HG03103 (cell line): ENCODE results near the gene GORASP1.

Experiments used
- ATAC-seq: cut with Tn5 transposase; IDR thresholded peaks from one replicate; pipeline ENCODE4 v1.9.1; 2021; ENCODE audit warnings: low read depth; ENCODE audit not compliant: unreplicated experiment

GORASP1 gene

DNA sequence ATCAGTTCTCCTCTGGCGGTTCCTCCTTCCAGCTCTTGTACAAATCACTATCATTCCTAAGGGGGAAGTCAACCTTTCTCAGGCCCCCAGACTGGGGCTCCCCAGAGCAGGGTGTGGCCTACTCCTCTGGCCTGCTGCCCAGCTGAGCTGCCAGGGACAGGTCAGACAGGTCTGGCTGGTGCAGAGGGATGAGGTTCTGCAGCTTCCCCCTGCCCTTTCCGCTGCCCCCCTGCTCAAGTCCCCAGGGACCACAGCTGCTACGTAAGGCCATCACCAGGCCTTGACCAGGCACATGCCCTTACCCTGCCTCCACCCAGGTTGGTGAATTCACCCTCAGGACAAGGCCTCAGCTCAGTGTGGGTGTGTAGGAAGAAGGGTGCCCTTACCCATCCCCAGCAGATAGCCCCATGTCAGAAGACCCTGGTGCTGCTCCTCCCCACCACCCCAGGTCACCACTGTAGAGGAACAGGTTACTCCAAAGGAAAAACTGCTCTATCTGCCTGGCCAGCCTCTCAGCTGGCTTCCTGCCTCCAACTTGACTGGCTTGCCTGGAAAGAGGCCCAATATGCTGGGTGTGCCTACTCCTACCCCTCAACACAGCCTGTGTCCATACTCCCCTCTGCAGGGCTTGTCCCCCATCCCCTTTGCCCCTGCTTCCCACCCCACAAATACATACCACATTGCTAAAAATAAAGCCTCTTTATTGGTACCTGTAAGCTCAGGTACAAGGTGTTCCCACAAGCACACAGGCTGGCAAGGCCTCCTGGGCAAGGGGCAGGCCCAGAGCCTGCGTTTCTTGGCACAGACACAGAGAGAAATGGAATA, 34.0 kb upstream of the GORASP1 start:
- ATAC-seq, result no peak

DNA sequence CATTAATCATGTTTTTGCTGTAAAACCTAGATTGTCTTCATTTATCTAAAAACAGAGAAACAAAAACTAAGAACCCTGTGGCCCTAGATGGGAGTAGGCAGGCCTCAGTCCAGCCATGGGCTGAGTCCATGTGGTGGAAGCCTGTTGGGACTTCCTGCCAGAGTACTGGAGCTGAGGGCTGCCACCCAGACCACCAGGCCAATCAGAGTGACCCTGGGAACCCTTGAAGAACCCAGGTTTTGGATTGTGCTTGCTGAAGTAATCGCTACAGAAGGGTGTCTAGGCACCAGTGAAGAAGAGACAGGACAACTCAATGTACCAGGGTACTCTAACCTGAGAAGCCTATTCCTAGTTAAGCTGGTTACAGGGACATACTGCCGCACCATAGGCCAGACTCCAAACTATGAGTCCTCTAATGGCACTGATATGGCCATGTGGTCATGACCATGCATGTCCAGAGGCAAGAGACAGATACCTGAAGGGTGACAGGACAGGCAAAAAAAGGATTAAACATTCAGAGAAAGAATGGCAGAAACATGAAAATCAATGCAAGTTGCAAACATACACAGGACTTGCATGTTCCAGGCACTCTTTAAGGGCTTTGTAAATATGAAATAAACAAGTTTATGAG, 33.0 kb upstream of the GORASP1 start:
- no peak for ATAC-seq

DNA sequence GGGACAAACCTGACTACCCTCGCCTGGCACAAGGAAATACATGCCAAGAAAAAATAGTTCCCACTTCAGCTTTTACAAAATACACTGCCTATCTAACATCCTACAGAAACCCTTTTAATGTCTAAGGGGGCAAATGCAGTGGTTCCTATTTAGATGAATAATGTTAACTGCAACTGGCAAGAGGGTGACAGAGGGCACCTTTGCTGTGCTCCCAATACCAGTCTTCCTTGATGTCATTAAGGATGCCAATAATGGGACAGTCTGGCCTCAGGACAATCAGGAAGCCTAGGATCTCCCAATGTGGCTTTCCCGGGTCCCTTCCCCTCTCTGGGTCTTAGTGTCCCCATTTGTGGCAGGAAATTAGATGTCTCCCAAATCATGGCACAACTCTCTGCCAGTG, 32.0 kb upstream of the GORASP1 start:
- ATAC-seq, result no peak

DNA sequence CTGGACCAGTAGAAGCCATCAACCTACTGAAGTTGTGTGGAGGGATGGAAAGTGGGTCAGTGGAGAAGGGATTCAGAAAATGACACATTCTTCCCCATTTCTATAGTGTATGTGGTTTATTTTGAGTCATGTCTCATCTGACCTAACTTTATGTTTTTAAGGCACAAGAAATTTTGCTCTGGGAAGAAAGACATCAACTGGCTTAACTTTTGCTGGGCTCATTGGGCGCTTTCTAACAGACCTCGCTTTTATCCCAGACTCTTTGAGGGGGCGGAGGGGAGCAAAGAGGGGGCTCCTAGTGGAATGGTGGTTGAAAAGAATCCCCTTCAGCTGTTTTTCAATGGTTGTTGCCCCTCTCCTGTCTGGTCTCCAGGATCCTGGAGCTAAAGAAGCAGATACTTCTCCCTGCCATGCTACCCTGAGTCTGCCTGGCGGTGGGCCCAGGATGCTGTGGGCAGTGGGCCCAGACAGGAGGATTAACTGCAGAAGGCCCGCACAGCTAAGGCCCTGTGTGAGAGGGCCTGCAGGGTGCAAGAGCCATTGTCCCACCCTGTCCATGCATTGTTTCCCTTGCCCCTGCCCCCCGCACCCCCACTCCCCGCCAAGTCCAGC, 31.5 kb upstream of the GORASP1 start:
- ATAC-seq, result no peak

DNA sequence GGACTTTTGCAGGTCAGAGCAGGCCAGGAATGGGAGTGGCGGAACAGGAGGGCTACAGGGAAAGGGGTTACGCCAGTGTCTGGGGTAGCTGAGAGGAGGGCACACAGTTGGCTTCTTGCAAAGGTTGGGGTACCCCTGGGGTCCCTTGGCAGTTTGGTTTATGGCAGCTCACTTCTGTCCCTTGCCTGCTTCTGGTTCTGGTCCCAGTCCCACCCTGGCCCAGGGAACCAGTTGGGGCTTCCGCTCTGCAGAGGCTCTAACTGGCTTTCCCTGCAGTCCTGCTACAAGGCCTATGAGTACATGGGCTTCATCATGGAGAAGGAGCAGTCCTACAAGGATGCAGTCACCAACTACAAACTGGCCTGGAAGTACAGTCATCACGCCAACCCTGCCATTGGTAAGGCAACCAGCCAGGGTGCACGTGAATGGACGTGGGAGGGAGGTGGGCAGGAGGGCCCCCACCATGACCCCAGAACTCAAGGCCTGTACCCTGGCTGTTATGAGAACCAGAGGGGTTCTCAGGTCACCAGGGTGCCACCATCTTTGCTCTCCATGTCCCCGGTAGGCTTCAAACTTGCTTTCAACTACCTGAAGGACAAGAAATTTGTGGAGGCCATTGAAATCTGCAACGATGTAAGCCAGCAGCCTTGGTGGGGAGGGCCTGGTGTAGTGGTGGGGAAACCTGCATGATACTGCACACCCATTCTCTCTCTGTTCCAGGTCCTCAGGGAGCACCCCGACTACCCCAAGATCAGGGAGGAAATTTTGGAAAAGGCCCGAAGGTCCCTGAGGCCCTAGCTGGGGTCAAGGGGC, 30.8 kb upstream of the GORASP1 start:
- no peak for ATAC-seq

DNA sequence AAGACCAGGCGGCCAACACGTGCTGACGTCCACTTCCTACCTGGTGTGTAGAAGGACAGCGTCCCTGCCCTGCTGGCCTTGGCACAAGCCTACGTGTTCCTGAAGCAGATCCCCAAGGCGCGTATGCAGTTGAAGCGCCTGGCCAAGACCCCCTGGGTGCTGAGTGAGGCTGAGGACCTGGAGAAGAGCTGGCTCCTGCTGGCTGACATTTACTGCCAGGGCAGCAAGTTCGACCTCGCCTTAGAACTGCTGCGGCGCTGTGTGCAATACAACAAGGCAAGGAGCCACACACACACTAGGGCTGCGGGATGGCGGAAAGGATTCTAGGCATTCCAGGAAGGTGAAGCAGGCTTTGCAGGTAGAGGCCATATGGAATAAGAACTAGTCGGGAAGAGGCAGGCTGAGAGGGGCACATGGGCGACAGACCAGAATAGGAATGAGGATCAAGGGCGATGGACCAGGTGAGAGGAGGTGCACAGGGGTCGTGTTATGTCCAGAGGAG, 30.1 kb upstream of the GORASP1 start:
- ATAC-seq, result no peak

DNA sequence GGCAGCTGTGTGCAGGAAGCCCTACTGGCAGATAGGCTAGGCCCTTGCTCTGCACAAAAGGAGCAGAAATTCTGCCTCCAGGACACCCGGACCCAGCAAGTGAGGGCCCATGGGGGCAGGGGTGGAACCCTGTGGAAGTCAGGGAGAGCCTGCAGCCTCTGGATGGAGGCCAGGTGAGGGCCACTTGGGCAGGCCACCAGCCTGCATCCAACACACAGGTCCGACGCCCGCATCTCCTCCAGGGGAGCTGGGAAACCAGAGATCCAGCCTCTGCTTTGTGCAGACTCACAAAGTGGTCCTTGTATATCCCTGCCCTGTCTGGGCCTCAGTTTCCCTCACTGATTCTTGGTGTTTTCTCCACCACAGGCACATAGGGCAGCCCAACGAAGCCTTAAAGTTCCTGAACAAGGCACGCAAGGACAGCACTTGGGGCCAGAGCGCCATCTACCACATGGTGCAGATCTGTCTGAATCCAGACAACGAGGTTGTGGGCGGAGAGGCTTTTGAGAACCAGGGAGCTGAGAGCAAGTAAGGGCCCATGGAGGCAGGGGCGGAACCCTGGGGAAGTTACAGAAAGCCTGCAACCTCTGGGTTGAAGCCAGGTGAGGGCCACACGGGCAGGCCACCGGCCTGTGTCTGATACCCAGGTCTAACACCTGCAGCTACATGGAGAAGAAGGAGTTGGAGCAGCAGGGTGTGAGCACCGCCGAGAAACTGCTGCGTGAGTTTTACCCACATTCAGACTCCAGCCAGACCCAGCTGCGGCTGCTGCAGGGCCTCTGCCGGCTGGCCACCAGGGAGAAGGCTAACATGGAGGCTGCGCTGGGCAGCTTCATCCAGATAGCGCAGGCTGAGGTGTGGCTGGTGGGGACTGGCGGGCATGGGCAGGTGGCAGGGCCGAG, 29.4 kb upstream of the GORASP1 start:
- ATAC-seq, result no peak

DNA sequence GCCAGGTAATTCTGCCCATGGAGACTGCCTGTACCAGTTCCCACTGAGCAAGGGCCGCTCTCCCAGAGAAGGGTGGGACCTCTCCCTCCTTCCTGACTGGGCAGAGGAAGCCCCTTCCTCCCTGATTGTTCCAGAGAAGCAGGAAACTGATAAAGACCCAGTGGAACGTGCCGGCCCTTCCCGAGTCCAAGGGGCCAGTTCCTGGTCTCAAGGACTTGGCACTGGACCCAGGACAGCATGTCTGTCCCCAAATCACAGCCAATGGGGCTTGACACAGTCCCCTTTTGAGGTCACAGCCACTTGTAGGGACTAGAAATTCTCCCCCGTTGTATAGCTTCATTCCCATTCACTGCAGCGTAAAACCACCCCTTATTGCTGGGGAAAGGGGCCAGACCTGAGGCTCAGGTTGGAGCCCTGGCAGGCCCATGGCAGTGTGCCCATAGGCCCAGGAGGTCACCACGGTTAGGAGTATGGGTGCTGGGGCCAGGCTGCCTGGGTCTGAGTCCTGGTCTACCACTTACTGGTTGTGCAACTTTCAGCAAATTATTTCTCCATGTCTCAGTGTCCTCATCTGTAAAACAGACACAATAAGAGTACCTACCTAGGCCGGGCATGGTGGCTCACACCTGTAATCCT, 27.9 kb upstream of the GORASP1 start:
- ATAC-seq, result no peak

DNA sequence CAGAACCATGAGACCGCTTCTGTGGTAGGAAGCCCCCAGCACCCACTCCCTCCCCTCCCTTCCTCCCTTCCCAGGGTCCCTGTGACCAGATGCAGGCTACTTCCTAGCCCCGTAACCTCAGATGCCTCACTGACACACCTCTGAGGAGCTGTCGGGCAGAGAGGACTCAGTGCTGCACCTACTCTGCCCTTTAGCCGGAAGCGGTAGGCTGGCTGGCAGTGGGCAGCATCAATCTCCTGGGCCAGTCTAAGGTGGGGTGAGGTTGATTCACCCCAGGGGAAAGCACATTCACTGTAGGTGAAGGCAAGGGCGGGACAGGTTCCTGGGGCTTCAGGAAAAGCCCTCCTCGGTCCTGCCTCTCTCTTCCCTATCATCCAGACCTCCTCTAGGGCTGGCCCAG, 26.9 kb upstream of the GORASP1 start:
- no peak for ATAC-seq

DNA sequence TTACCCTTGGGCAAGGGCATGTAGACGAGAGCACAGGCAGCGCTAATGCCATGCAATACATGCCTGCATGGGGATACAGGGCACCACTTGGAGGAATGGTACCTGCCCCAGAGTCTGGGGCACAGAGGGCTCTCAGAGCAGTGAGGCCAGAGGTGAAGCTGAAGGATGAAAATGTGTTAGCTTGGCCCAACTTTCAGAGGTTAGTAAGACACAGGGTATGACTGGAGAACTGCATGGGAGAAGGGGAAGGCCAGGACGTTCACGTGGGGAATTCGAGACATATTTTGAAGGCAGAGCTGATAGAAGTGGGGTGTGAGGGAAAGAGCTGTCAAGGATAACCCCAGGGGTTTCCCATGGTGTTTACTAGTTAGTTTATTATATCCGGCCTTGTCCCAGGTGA, 26.4 kb upstream of the GORASP1 start:
- ATAC-seq, result no peak

DNA sequence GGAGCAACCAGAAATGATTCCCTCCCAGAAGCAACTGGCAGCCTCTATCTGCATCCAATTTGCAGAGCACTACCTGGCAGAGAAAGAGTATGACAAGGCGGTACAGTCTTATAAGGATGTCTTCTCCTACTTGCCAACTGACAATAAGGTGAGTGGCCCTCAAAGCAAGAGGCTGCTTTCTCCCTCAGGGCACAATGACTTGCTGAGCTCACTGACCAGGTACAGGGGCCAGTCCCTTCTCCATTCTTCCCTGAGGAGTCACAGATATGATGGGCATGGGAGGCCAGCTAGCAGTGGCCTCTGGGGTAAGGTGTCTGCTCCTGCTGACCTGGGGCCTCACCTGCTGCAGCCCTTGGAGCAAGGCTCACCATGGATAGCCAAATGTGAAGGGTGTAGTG, 25.7 kb upstream of the GORASP1 start:
- ATAC-seq, result no peak

DNA sequence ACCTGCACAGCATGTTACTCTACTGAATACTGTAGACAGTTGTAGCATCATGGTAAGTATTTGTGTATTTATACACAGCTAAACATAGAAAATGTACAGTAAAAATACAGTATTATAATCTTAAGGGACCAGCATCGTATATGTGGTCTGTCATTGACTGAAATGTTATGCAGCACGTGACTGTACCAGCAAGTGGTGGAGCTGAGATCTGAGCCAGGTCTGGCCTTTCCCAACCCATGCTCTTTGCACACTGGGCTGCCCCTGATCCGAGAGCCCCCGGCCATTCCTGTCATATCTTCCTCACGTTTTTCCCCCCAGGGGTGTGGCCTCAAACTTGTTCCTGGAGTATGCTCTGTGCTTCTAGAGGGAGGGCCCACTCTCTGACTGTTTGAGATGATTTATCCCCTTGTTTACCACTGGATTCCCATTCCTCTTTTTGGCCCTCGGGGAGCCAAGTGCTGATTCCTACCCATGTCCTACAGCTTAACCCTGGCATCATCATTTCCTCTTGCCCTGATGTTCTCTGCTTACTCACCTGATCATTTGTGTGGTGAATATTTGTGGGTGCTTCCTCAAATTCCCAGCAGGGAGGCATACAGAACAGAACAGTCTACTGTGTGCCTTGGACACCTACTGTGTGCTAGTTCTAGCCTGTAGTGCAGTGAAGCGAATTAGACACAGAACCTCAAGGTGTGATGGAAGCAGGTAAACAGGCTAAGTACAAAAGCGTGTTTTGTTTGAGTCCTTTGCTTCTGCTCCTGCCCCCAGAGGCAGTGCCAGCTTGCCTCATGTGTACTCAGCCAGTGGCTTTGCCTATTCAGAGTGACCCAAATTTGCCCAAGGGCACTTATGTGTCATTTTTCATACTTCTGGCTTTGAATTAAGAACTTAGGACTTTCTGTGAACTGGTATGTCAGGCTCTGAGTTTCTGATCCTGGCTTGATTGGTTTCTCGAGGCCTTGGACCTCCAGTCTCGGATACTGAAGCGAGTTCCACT, 25.0 kb upstream of the GORASP1 start:
- no peak for ATAC-seq

DNA sequence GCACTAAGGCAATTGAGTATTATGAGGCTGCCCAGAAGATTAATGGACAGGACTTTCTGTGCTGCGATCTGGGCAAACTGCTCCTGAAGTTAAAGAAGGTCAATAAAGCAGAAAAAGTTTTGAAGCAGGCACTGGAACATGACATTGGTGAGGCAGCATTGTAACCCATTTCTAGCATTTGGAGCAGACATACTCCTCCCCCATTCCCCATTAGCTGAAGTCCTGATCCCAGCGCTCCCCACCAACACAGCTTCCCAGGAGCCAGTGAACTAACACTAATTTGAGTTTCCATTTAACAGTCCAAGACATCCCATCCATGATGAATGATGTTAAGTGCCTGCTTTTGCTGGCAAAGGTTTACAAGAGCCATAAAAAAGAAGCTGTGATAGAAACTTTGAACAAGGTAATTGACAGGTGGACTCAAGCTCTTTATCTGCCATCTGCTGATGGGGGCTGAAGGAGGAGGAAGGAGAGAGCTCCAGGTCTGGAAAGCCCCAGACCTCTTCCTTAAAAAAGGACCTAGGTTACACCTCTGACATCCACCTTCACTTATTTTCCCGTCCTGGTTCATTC, 23.4 kb upstream of the GORASP1 start:
- no peak for ATAC-seq

DNA sequence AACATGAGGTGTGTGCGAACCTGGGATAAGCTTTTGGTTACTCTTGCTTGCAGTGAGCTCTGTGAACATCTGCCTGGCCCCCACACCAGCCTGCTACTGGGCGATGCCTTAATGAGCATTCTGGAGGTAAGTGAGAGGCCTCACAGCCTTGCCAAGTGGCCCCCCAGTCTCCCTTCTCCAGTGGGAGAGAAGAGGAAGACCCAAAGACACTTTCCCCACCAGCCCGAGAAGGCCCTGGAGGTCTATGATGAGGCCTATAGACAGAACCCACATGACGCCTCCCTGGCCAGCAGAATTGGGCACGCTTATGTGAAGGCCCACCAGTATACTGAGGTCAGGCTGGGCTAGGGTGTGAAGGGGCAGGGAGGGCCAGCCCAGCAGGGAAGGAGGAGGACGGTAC, 22.6 kb upstream of the GORASP1 start:
- no peak for ATAC-seq

DNA sequence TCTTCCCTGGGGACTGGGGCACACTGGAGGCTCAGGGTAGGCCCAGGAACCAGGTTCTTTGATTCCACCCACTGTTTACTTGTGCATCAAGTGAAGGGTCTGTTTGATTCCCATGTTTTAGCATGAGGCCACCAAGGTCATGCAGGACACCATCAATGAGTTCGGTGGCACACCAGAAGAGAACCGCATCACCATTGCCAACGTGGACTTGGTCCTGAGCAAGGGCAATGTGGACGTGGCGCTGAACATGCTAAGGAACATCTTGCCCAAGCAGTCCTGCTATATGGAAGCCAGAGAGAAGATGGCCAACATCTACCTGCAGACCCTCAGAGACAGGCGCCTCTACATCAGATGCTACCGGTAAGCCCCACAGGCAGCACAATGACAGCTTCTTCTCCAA, 21.5 kb upstream of the GORASP1 start:
- no peak for ATAC-seq

DNA sequence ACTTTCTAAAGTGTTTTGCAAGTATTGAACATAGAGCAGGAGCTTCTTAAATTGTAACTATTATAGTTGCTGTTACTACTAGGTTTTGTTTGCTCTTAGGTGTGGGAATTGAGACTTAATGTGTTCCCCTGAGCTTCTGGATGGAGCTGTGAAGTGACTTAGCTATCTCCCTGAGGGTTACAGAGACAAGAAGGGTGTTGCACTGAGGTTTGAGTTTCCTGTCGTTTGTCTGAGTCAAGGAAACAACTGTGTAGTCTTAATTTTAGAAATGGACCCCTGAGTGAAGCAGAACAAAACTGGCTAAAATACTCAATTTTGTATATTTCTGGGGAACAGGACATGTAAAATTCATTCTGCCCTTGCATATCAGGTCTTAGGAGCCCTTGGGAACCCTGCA, 20.5 kb upstream of the GORASP1 start:
- ATAC-seq, result no peak

DNA sequence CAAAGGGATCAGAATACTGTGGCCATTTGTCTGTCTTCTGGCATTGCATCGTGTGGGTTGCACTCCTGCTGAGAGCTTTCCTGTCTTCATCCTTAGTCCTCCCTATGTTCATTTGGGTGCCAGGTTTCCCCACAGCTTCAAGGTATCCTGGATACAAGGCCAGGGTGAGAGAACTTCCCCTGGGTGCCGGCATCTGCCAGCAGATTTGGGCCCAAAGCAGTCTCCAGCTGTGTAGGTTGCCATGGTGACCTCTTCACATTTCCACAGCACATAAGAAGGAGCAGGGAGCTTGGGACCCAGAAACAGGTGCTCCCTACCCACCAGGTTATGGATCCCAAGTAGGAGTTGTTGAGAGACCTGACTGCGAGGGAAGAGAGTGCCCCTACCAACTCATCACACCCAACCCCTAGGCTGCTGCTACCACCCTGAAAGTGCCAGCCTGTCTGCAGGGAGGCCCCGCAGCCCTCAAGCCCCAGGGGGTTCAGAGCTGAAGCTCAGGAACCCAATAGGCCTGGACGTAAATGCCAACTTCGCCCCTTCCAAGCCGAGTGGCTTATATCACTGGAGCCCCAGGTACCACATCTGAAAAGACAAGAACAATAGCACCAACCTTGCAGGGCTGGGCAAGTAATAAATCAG, 20.0 kb upstream of the GORASP1 start:
- ATAC-seq, result no peak
